Measurements from ENCODE around the gene CNOT3.

Gene CNOT3

GRCh38 chr19:54121259-54121658 lies 16.3 kb upstream of the CNOT3 start:
- no peak for DNase-seq (ENCODE audit: low spot score)

DNA sequence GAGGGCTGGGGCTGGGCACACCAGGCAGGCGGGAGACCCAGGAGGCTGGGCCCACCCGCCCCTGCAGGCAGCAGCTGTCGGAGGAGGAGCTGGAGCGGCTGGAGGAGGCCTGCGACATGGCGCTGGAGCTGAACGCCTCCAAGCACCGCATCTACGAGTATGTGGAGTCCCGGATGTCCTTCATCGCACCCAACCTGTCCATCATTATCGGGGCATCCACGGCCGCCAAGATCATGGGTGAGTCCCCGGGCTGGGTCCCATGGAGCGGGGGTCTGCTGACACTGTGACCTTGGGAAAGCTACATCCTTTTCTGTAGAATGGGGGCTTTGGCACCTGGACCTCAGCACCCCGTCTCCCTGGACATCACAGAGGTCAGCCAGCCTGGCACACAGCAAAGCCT lies 13.9 kb upstream of the CNOT3 start:
- no peak for DNase-seq (ENCODE audit: low spot score)

- no peak for DNase-seq (ENCODE audit: low spot score)
These were observed 13.2 kb upstream of the CNOT3 start for GRCh38 chr19:54124393-54124792.

GRCh38 chr19:54125713-54126112 lies 11.8 kb upstream of the CNOT3 start:
- DNase-seq (ENCODE audit: low spot score) = no peak

DNA sequence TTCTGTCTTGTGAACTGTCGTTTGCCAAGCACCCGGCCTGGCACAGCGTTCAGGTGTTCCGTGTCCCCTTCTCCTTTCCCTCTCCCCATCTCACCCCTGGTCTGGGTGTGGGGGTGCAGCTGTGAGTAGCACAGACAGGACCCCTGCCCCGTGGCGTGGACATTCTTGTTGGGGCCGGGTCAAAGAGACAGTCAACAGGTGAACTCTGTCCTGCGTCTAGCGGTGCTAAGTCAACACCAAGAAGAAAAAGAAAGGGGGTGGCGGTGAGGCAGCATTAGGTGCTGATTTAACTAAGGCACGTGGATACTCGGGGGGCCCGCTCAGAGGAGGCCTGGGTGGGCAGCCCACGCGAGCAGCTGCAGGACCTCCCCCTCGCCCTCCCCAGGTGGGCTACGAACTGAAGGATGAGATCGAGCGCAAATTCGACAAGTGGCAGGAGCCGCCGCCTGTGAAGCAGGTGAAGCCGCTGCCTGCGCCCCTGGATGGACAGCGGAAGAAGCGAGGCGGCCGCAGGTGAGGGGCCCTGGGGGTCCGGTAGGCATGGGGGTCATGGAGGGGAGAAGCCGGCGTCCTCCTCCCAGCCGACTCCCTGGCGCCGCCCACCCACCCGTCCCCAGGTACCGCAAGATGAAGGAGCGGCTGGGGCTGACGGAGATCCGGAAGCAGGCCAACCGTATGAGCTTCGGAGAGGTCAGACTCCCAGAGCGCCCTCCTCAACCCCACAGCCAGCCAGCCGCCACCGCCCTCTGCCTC lies 9.7 kb upstream of the CNOT3 start:
- no peak for DNase-seq (ENCODE audit: low spot score)

GRCh38 chr19:54128441-54128725 lies 9.2 kb upstream of the CNOT3 start:
- DNase-seq (ENCODE audit: low spot score) = no peak

- DNase-seq (ENCODE audit: low spot score) = no peak
These were observed 8.6 kb upstream of the CNOT3 start for GRCh38 chr19:54128796-54129616.

DNA sequence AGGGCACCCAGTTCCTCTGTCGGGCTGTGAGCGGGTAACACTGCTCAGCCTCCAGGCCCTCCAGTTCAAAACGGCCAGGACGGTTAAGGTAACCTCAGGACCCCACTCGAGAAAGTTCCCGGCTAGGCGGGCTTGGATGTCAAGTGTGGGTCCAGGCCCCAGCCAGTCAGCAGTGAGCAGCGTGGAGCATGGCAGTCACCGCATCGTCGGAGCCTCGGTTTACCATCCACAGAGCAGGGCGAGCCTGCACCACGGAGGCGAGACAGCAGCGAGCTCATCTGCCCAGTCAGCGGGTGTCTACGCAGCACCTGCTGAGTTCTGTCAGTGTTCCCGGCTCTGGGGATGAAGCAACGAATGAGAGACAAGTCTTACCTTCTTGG lies 8.0 kb upstream of the CNOT3 start:
- DNase-seq (ENCODE audit: low spot score) = no peak

DNA sequence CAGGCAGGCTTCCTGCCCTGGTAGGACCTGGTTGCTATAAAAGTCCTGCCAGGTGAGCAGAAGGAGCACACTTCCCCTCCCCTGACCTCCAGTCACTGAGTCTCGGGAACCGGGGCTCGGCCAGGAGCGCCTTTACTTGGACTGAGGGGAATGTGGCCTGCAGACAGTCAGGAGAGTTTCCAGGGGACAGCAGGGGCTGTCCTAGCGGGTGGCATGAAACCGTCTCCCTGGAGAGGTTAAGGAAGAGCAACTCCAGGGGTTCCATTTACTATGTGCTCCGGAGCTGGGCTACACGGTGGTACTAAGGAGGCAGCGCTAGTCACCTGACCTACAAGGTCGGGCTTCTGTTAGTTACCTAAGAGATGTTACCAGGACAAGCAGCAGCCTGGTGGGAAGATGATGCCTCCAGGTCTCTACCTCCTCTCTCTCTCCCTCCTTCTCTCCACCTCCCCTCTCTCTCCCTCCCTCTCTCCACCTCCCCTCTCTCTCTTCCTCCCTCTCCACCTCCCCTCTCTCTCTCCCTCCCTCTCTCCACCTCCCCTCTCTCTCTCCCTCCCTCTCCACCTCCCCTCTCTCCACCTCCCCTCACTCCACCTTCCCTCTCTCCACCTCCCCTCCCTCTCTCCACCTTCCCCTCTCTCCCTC lies 4.1 kb upstream of the CNOT3 start:
- peak; percentile 44 for DNase-seq (ENCODE audit: low spot score)

GRCh38 chr19:54133957-54134590 lies 3.5 kb upstream of the CNOT3 start:
- DNase-seq (ENCODE audit: low spot score) = no peak

GRCh38 chr19:54136086-54136863 lies 1.3 kb upstream of the CNOT3 start:
- no peak for DNase-seq (ENCODE audit: low spot score)

- peak; percentile 100 for DNase-seq (ENCODE audit: low spot score)
These were observed 481 bp upstream of the CNOT3 start for GRCh38 chr19:54136864-54137698.

- no peak for DNase-seq (ENCODE audit: low spot score)
These were observed 1.1 kb downstream of the CNOT3 start for GRCh38 chr19:54138489-54139256.

- no peak for DNase-seq (ENCODE audit: low spot score)
These were observed 3.8 kb downstream of the CNOT3 start for GRCh38 chr19:54141356-54141755.

GRCh38 chr19:54142166-54142780 lies 4.7 kb downstream of the CNOT3 start:
- no peak for DNase-seq (ENCODE audit: low spot score)

GRCh38 chr19:54145541-54146158 lies 8.1 kb downstream of the CNOT3 start:
- DNase-seq (ENCODE audit: low spot score) = no peak

GRCh38 chr19:54147676-54148075 lies 10.1 kb downstream of the CNOT3 start:
- no peak for DNase-seq (ENCODE audit: low spot score)

DNA sequence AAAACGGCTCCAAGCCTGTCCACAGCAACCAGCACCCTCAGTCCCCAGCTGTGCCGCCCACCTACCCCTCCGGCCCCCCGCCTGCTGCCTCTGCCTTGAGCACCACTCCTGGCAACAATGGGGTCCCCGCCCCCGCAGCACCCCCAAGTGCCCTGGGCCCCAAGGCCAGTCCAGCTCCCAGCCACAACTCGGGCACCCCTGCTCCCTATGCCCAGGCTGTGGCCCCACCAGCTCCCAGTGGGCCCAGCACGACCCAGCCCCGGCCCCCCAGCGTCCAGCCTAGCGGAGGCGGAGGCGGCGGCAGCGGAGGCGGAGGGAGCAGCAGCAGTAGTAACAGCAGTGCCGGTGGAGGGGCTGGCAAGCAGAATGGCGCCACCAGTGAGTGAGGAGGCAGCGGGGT lies 10.6 kb downstream of the CNOT3 start:
- no peak for DNase-seq (ENCODE audit: low spot score)

Measured in pons (tissue), 1 donor.